Measurements from ENCODE around the gene LGR4. TPM values are rescaled to one million over a fixed set of nuclear protein-coding genes. Genes with fewer than 3 reads are reported as not detected.

LGR4 gene
- polyA plus RNA-seq, 1 experiment, result 5.8 TPM

DNA sequence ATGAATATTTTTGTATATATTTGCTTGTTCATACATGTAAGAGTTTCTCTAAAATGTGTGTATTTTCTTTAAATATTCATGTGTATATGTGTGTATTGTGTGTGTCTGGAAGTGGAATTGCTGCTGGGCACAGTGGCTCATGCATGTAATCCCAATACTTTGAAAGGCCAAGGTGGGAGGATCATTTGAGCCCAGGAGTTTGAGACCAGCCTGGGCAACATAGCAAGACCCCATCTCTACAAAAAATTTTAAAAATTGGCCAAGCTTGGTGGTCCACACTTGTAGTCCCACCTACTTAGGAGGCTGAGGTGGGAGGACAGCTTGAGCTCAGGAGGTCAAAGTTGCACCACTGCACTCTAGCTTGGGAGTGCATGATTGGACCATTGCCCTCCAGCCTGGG is 4.7 kb upstream of the LGR4 start:
- TF ChIP-seq, protein P1, sequence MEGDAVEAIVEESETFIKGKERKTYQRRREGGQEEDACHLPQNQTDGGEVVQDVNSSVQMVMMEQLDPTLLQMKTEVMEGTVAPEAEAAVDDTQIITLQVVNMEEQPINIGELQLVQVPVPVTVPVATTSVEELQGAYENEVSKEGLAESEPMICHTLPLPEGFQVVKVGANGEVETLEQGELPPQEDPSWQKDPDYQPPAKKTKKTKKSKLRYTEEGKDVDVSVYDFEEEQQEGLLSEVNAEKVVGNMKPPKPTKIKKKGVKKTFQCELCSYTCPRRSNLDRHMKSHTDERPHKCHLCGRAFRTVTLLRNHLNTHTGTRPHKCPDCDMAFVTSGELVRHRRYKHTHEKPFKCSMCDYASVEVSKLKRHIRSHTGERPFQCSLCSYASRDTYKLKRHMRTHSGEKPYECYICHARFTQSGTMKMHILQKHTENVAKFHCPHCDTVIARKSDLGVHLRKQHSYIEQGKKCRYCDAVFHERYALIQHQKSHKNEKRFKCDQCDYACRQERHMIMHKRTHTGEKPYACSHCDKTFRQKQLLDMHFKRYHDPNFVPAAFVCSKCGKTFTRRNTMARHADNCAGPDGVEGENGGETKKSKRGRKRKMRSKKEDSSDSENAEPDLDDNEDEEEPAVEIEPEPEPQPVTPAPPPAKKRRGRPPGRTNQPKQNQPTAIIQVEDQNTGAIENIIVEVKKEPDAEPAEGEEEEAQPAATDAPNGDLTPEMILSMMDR (IDR thresholded peaks at IDR 0.05; ENCODE audit: low read depth, low read length), result no peak
- no peak for DNase-seq (ENCODE audit: low read depth, low spot score)
- Histone ChIP-seq H3K4me3 (ENCODE audit: low read depth, low read length) (no peak overlapping the region), H3K27me3 (ENCODE audit: control insufficient read depth, insufficient read depth, low read length) (no peaks in the 10 kb centered on the region), H3K27ac (ENCODE audit: low read depth, low read length) (no peak overlapping the region), H3K9me3 (ENCODE audit: control insufficient read depth, insufficient read depth, low read length) (no peaks in the 10 kb centered on the region)
- POLR2A ChIA-PET, result no interaction called here
- CTCF ChIA-PET, result interaction anchor here (0.6 to 3.3 kb wide), 3 partner anchors 8 to 752 kb away, joined by 4 to 25 read pairs (median 16); no protein-coding TSS in a partner anchor

DNA sequence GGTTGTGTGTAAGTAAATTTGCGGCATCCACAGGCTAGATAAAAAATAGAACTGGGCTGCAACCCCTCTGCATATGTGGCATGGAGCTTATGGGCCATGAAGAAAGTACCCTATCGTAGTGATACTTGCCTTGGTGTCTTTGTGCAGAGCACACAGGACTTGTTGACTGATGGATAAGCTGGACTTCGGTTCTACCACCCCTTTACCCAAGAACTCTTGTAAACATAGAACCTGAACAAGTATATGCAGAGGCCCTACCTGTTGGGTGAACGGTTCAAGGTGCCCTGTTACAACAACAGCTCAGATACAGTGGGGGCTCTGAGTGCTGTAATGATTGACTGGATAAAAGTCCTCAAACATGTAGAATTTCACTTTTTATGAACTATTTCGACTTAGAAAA is 3.0 kb upstream of the LGR4 start:
- TF ChIP-seq, protein P1 (IDR thresholded peaks at IDR 0.05; ENCODE audit: low read depth, low read length), result no peak
- Histone ChIP-seq H3K9me3 (ENCODE audit: control insufficient read depth, insufficient read depth, low read length) (no peaks in the 10 kb centered on the region), H3K27ac (ENCODE audit: low read depth, low read length) (no peak overlapping the region), H3K4me3 (ENCODE audit: low read depth, low read length) (no peak overlapping the region), H3K27me3 (ENCODE audit: control insufficient read depth, insufficient read depth, low read length) (no peaks in the 10 kb centered on the region)
- no peak for DNase-seq (ENCODE audit: low read depth, low spot score)
- ChIA-PET POLR2A (no interaction called here), CTCF (interaction anchor here (0.8 to 3.3 kb wide), 5 partner anchors 9 to 317 kb away, joined by 3 to 25 read pairs (median 7); no protein-coding TSS in a partner anchor)

DNA sequence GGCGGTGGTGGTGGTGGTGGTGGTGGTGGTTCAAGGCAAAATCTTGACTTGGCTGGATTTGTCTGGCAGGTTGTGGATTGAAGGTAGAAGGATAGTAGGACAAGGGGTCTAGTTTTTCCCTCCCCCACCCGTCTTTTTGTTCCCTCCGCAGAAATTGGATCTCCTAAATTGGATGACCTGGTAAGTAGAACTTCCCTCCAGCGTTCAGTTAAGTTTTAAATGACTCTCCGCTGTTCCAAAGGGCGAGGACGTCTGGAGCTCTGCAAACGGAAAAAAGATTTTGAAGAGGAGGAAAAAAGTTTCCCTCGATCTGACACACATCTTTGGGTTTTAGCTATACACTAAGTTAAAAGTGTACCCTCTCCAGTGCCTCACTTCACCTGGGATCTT is 422 bp upstream of the LGR4 start:
- Histone ChIP-seq H3K27me3 (ENCODE audit: control insufficient read depth, insufficient read depth, low read length) (no peaks in the 10 kb centered on the region), H3K9me3 (ENCODE audit: control insufficient read depth, insufficient read depth, low read length) (no peaks in the 10 kb centered on the region), H3K4me3 (ENCODE audit: low read depth, low read length) (peak overlapping the region; percentile 45), H3K27ac (ENCODE audit: low read depth, low read length) (no peak overlapping the region)
- POLR2A ChIA-PET, result interaction anchor here (0.6 to 1.0 kb wide), 7 partner anchors 12 to 926 kb away, joined by 3 to 5 read pairs (median 4); no protein-coding TSS in a partner anchor
- TF ChIP-seq, protein P1 (IDR thresholded peaks at IDR 0.05; ENCODE audit: low read depth, low read length), result no peak
- CTCF ChIA-PET, result interaction anchor here (0.6 to 2.6 kb wide), 10 partner anchors 9 to 292 kb away, joined by 3 to 13 read pairs (median 4); no protein-coding TSS in a partner anchor
- DNase-seq (ENCODE audit: low read depth, low spot score), result no peak

DNA sequence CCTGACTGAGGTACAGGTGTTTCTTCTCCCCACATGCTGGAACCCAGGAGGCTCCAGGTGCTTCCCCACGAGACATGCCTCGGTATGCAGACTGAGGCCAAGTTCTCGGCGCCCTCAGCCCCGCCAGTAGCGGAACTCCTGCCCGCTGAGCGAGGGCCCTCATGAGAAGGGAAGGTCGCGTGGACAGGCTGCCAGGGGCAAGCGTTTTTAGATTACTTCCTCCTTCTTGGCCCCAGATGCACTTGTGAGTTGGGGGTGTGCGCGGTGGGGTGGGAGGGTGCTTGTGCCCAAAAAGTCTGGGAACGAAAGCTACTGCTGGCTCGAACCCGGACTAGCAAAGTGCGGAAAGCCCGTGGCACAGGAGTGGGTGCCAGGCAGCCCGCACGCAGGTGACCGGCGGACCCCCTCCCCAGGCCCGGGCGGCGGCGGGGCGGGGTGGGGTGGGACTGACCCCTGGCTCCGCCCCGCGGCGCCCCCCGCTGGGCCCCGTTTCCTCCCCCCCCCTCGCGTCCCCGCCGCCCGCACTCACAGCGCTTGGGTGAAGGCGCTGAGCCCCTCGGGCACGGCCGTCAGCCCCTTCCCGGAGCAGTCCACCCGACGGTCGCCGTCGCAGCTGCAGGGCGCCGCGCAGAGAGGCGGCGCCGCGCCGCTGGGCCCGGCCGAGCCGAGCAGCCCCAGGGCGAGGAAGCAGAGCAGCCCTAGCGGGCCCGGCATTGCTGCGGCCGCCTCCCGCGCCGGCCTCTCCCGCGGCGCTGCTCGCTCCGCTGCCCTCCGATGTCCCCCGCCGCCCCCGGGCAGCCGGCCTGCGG is 797 bp downstream of the LGR4 start:
- Histone ChIP-seq H3K4me3 (ENCODE audit: low read depth, low read length) (peak overlapping the region; percentile 75), H3K27ac (ENCODE audit: low read depth, low read length) (no peak overlapping the region), H3K9me3 (ENCODE audit: control insufficient read depth, insufficient read depth, low read length) (no peaks in the 10 kb centered on the region), H3K27me3 (ENCODE audit: control insufficient read depth, insufficient read depth, low read length) (no peaks in the 10 kb centered on the region)
- no peak for DNase-seq (ENCODE audit: low read depth, low spot score)
- ChIA-PET POLR2A (interaction anchor here (0.7 to 1.0 kb wide), 4 partner anchors 11 to 267 kb away, joined by 3 to 5 read pairs (median 4); no protein-coding TSS in a partner anchor), CTCF (interaction anchor here (0.6 to 2.6 kb wide), 6 partner anchors 12 to 288 kb away, joined by 3 to 13 read pairs (median 4); no protein-coding TSS in a partner anchor)
- TF ChIP-seq, protein P1 (IDR thresholded peaks at IDR 0.05; ENCODE audit: low read depth, low read length), result no peak

All from AG04450 (cell line).